ENCODE measurements around the gene SDK1.

The SDK1 gene

DNA sequence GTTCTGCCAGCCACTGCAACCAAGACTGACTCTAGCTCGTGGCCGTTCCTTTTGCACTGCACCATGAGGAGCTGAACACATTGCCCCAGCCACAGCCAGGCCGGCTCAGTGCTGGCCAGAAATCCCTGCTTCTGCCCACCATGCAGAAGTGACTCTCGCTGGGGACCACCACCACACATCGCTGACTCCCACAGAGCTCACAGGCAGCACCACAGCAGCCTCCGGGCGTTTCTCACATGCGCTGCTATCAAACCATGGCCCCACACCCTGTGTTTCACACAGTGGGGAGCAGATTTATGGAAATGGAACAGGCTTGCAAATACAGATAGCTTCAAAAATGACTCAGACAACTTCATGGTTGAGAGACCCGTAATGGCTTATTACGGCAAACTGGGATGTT, 15.4 kb upstream of the SDK1 start:
- H3K4me3 ChIP-seq (replicated peaks; ENCODE audit: low read depth, low read length) = no peak overlapping the region
- DNase-seq (ENCODE audit: extremely low read depth, low read depth) = no peak
- TF ChIP-seq CTCF (IDR thresholded peaks at IDR 0.05; ENCODE audit: low read depth, low read length, missing control alignments) = no peak

GRCh38 chr7:3289996-3290395, 11.1 kb upstream of the SDK1 start:
- DNase-seq (ENCODE audit: extremely low read depth, low read depth) = peak; percentile 57
- no peak for TF ChIP-seq CTCF (IDR thresholded peaks at IDR 0.05; ENCODE audit: low read depth, low read length, missing control alignments)
- no peak overlapping the region for H3K4me3 ChIP-seq (replicated peaks; ENCODE audit: low read depth, low read length)

- DNase-seq (ENCODE audit: extremely low read depth, low read depth) = no peak
- H3K4me3 ChIP-seq (replicated peaks; ENCODE audit: low read depth, low read length) = no peak overlapping the region
- no peak for TF ChIP-seq CTCF (IDR thresholded peaks at IDR 0.05; ENCODE audit: low read depth, low read length, missing control alignments)
Observed at GRCh38 chr7:3292694-3293093, 8.4 kb upstream of the SDK1 start.

- DNase-seq (ENCODE audit: extremely low read depth, low read depth) = no peak
- no peak for TF ChIP-seq CTCF (IDR thresholded peaks at IDR 0.05; ENCODE audit: low read depth, low read length, missing control alignments)
- no peak overlapping the region for H3K4me3 ChIP-seq (replicated peaks; ENCODE audit: low read depth, low read length)
Observed at GRCh38 chr7:3294432-3295100, 6.5 kb upstream of the SDK1 start.

- TF ChIP-seq CTCF (IDR thresholded peaks at IDR 0.05; ENCODE audit: low read depth, low read length, missing control alignments) = no peak
- H3K4me3 ChIP-seq (replicated peaks; ENCODE audit: low read depth, low read length) = no peak overlapping the region
- DNase-seq (ENCODE audit: extremely low read depth, low read depth) = no peak
Observed at GRCh38 chr7:3297105-3297819, 3.8 kb upstream of the SDK1 start.

- peak overlapping the region; percentile 33 for H3K4me3 ChIP-seq (replicated peaks; ENCODE audit: low read depth, low read length)
- peak; percentile 22 for DNase-seq (ENCODE audit: extremely low read depth, low read depth)
- no peak for TF ChIP-seq CTCF (IDR thresholded peaks at IDR 0.05; ENCODE audit: low read depth, low read length, missing control alignments)
Observed at GRCh38 chr7:3300221-3300650, 816 bp upstream of the SDK1 start.
